CD8-positive, alpha-beta memory T cell (primary cell): ENCODE data around the gene TESMIN. TPM values are rescaled to one million over a fixed set of nuclear protein-coding genes. Genes with fewer than 3 reads are reported as not detected.

Experiments used
- CTCF ChIA-PET: fragments of 350-600 bp; sonication (Branson Sonifier 250); formaldehyde crosslinking; loops from one replicate; lab custom pipeline; 2021; ENCODE audit warnings: antibody characterized with exemption; lab: Charles Lee
- POLR2A ChIA-PET: fragments of 350-600 bp; sonication (Branson Sonifier 250); formaldehyde crosslinking; loops from one replicate; lab custom pipeline; 2021; ENCODE audit warnings: antibody characterized with exemption; lab: Charles Lee
- DNase-seq, 5 donors: peaks; one replicate each; pipeline versions ENCODE4 v3.0.0 to v3.0.0-alpha.2; 2020 to 2022; ENCODE audit warnings: mixed read lengths in 1 of 5
- H3K27ac ChIP-seq: one replicate; pipeline ENCODE4 v1.7.0; 2013; ENCODE audit warnings: low read depth, mild to moderate bottlenecking, low read length, moderate library complexity
- H3K27me3 ChIP-seq: 2 replicates; pipeline ENCODE4 v1.7.0; 2013; ENCODE audit warnings: low read length, mild to moderate bottlenecking; ENCODE audit not compliant: insufficient read depth, poor library complexity, severe bottlenecking
- H3K36me3 ChIP-seq: 2 replicates; pipeline ENCODE4 v1.7.0; 2013; ENCODE audit warnings: mild to moderate bottlenecking, low read length, moderate library complexity; ENCODE audit not compliant: insufficient read depth
- H3K4me1 ChIP-seq: 2 replicates; pipeline ENCODE4 v1.7.0; 2013; ENCODE audit warnings: mild to moderate bottlenecking, low read length, moderate library complexity; ENCODE audit not compliant: insufficient read depth
- H3K4me3 ChIP-seq: 2 replicates; pipeline ENCODE4 v1.7.0; 2013; ENCODE audit warnings: mild to moderate bottlenecking, low read length
- H3K9me3 ChIP-seq: 2 replicates; pipeline ENCODE4 v1.7.0; 2013; ENCODE audit warnings: mild to moderate bottlenecking, low read length
- H3K27ac Mint-ChIP-seq, 8 donors: one replicate each; pipeline ENCODE4 v1.8.0; 2020 to 2021; ENCODE audit warnings: mixed read lengths in 8 of 8, mild to moderate bottlenecking in 6 of 8, inconsistent platforms in 3 of 8, moderate library complexity in 3 of 8
- H3K27me3 Mint-ChIP-seq, 2 donors: one replicate each; pipeline ENCODE4 v1.8.0; 2020 to 2021; ENCODE audit warnings: mixed read lengths in 2 of 2, mild to moderate bottlenecking in 1 of 2, moderate library complexity in 1 of 2
- H3K36me3 Mint-ChIP-seq, 3 donors: one replicate each; pipeline ENCODE4 v1.8.0; 2020 to 2021; ENCODE audit warnings: mixed read lengths in 3 of 3, inconsistent platforms in 1 of 3, mild to moderate bottlenecking in 1 of 3
- H3K4me1 Mint-ChIP-seq, 3 donors: one replicate each; pipeline ENCODE4 v1.8.0; 2020 to 2021; ENCODE audit warnings: mixed read lengths in 3 of 3, inconsistent platforms in 1 of 3, mild to moderate bottlenecking in 1 of 3
- H3K4me3 Mint-ChIP-seq, 7 donors: one replicate each; pipeline ENCODE4 v1.8.0; 2020 to 2021; ENCODE audit warnings: mixed read lengths in 7 of 7, mild to moderate bottlenecking in 6 of 7, moderate library complexity in 4 of 7, inconsistent platforms in 2 of 7
- H3K9me3 Mint-ChIP-seq, 5 donors: one replicate each; pipeline ENCODE4 v1.8.0; 2020 to 2022; ENCODE audit warnings: mixed read lengths in 5 of 5, mild to moderate bottlenecking in 3 of 5, moderate library complexity in 2 of 5, inconsistent platforms in 1 of 5
- polyA plus RNA-seq: library from polyadenylated mRNA; unstranded; fragments of 300-500 nt; fragmentation: Illumina TruSeq; gene quantifications from one replicate; pipeline ENCODE4 v1.2.3, GENCODE V29; 2021
- total RNA-seq, 2 experiments: library from RNA; stranded (reverse); gene quantifications; one replicate each; pipeline ENCODE4 v1.2.3, GENCODE V29; 2021

Gene TESMIN
- total and polyA plus RNA-seq, 3 experiments from 2014 or later, result 1.3 to 3.2 (median 1.3) TPM

GRCh38 chr11:68767672-68768071, 16.4 kb upstream of the TESMIN start:
- no peak overlapping the region for H3K4me3 ChIP-seq

DNA sequence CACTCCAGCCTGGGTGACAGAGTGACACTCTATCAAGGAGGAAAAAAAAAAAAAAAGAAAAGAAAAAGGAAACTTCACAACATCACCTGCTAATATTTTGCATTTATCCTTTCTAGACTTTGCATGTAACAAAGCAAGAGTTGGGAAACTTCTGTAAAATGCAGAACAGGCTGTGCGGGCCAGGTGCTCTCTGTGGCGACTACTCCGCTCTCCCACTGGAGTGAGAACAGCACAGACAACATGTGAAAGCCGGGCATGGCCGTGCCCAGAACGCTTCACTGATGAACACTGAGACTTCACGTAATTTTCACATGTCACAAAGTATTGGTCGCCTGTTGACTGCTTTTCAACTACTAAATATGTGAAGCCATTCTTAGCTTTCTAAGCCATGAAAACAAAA, 15.5 kb upstream of the TESMIN start:
- Mint-ChIP-seq H3K27ac (no peak overlapping the region), H3K9me3 (no peaks in the 10 kb centered on the region), H3K4me3 (no peak overlapping the region), H3K36me3 (peaks cover 7 to 81% (median 23%) of the 10 kb centered on the region in 3 donors), H3K4me1 (no peaks in the 10 kb centered on the region), H3K27me3 (no peaks in the 10 kb centered on the region)
- Histone ChIP-seq H3K36me3 (peaks cover 22% of the 10 kb centered on the region), H3K4me3 (no peak overlapping the region), H3K27me3 (no peaks in the 10 kb centered on the region), H3K4me1 (no peaks in the 10 kb centered on the region), H3K9me3 (no peaks in the 10 kb centered on the region), H3K27ac (no peak overlapping the region)
- POLR2A ChIA-PET, result no interaction called here
- no peak for DNase-seq
- CTCF ChIA-PET, result interaction anchor here (1.2 kb wide), 1 partner anchor 32 kb away, joined by 3 read pairs; no protein-coding TSS in a partner anchor

More at GRCh38 chr11:68767672-68768071, 16.4 kb upstream of the TESMIN start:
- CTCF ChIA-PET, result interaction anchor here (1.2 kb wide), 1 partner anchor 31 kb away, joined by 3 read pairs; no protein-coding TSS in a partner anchor
- Histone ChIP-seq H3K27ac (no peak overlapping the region), H3K4me1 (no peaks in the 10 kb centered on the region), H3K9me3 (no peaks in the 10 kb centered on the region), H3K27me3 (no peaks in the 10 kb centered on the region), H3K36me3 (peaks cover 25% of the 10 kb centered on the region)
- Mint-ChIP-seq H3K4me1 (no peaks in the 10 kb centered on the region), H3K36me3 (peaks cover 5 to 80% (median 25%) of the 10 kb centered on the region in 3 donors), H3K4me3 (no peak overlapping the region), H3K27ac (peak overlapping the region in 1 of 8 donors; percentile 56), H3K27me3 (no peaks in the 10 kb centered on the region), H3K9me3 (no peaks in the 10 kb centered on the region)
- POLR2A ChIA-PET, result no interaction called here
- no peak for DNase-seq

DNA sequence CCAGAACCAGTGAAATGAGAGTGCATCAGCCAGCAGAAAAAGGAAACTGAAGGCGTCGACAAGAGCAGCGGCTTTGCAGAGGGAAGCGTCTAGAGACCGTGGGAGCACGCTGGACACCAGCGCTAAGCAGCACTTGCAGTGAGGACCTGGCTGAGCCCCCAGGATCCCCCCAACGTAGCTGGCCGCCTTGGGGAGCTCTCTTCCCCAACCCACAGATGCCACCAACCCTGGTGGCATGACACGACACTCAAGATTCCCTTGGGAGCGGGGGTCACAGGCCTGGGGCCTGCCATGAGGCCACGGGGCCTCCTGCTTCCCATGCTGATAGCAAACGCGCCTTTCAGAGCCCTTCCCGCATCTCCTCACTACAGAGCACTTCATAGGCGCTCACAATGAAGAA, 13.4 kb upstream of the TESMIN start:
- no peak overlapping the region for H3K27ac ChIP-seq
- H3K4me3 ChIP-seq, result no peak overlapping the region
- H3K4me1 ChIP-seq, result no peaks in the 10 kb centered on the region
- H3K4me1 Mint-ChIP-seq, result no peaks in the 10 kb centered on the region
- H3K4me3 Mint-ChIP-seq, result no peak overlapping the region
- no peaks in the 10 kb centered on the region for H3K27me3 ChIP-seq
- peaks cover 12% of the 10 kb centered on the region for H3K36me3 ChIP-seq
- CTCF ChIA-PET, result no interaction called here
- H3K9me3 Mint-ChIP-seq, result no peaks in the 10 kb centered on the region
- peak in 1 of 5 donors; percentile 22 for DNase-seq
- H3K27ac Mint-ChIP-seq, result no peak overlapping the region
- H3K36me3 Mint-ChIP-seq, result peaks cover 3 to 79% (median 18%) of the 10 kb centered on the region in 3 donors
- no peaks in the 10 kb centered on the region for H3K27me3 Mint-ChIP-seq
- POLR2A ChIA-PET, result no interaction called here
- no peaks in the 10 kb centered on the region for H3K9me3 ChIP-seq

- POLR2A ChIA-PET, result no interaction called here
- no peaks in the 10 kb centered on the region for H3K9me3 Mint-ChIP-seq
- Histone ChIP-seq H3K9me3 (no peaks in the 10 kb centered on the region), H3K4me3 (no peak overlapping the region), H3K27ac (no peak overlapping the region), H3K4me1 (no peaks in the 10 kb centered on the region), H3K36me3 (peaks cover 16% of the 10 kb centered on the region), H3K27me3 (no peaks in the 10 kb centered on the region)
- H3K4me1 Mint-ChIP-seq, result no peaks in the 10 kb centered on the region
- no peaks in the 10 kb centered on the region for H3K27me3 Mint-ChIP-seq
- H3K27ac Mint-ChIP-seq, result peak overlapping the region in 2 of 8 donors; percentile 7 to 56
- H3K4me3 Mint-ChIP-seq, result no peak overlapping the region
- DNase-seq, result no peak
- CTCF ChIA-PET, result no interaction called here
- H3K36me3 Mint-ChIP-seq, result peaks cover 3 to 81% (median 20%) of the 10 kb centered on the region in 3 donors
These were observed 12.8 kb upstream of the TESMIN start for GRCh38 chr11:68763926-68764657.

GRCh38 chr11:68763181-68763721, 11.9 kb upstream of the TESMIN start:
- POLR2A ChIA-PET, result no interaction called here
- Histone ChIP-seq H3K27ac (no peak overlapping the region), H3K36me3 (peaks cover 17% of the 10 kb centered on the region), H3K27me3 (no peaks in the 10 kb centered on the region), H3K9me3 (no peaks in the 10 kb centered on the region), H3K4me1 (no peaks in the 10 kb centered on the region), H3K4me3 (no peak overlapping the region)
- Mint-ChIP-seq H3K4me3 (no peak overlapping the region), H3K27ac (peak overlapping the region in 2 of 8 donors; percentile 69 to 72), H3K4me1 (no peaks in the 10 kb centered on the region), H3K27me3 (no peaks in the 10 kb centered on the region), H3K36me3 (peaks cover 3 to 75% (median 16%) of the 10 kb centered on the region in 3 donors), H3K9me3 (no peaks in the 10 kb centered on the region)
- CTCF ChIA-PET, result no interaction called here
- peak in 1 of 5 donors; percentile 4 for DNase-seq

- Mint-ChIP-seq H3K27ac (peak overlapping the region in 2 of 8 donors; percentile 63 to 77), H3K27me3 (no peaks in the 10 kb centered on the region)
These were observed 11.2 kb upstream of the TESMIN start for GRCh38 chr11:68762481-68762880.

DNA sequence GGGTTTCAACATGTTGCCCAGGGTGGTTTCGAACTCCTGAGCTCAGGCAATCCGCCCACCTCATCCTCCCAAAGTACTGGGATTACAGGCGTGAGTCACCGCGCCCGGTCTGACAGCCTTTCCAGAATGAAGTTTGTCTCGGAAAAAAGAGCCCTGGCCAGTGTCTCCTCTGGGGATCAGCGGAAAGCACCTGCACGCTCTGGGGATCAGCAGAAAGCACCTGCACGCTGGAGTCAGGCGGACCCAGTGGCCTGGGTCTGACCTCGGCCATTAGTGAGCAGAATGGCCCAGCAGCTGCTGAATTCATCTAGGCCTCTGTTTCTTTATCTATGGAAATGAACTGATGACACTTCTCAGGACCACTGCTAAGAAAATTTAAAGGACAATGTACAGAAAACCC, 10.5 kb upstream of the TESMIN start:
- ChIA-PET CTCF (no interaction called here), POLR2A (no interaction called here)
- Mint-ChIP-seq H3K36me3 (peaks cover 3 to 78% (median 21%) of the 10 kb centered on the region in 3 donors), H3K9me3 (no peaks in the 10 kb centered on the region), H3K27me3 (no peaks in the 10 kb centered on the region), H3K4me3 (no peak overlapping the region), H3K4me1 (no peaks in the 10 kb centered on the region), H3K27ac (peak overlapping the region in 1 of 8 donors; percentile 3)
- Histone ChIP-seq H3K27ac (no peak overlapping the region), H3K27me3 (no peaks in the 10 kb centered on the region), H3K9me3 (no peaks in the 10 kb centered on the region), H3K4me3 (no peak overlapping the region), H3K36me3 (peaks cover 31% of the 10 kb centered on the region), H3K4me1 (no peaks in the 10 kb centered on the region)
- DNase-seq, result no peak

More at GRCh38 chr11:68762481-68762880, 11.2 kb upstream of the TESMIN start:
- Mint-ChIP-seq H3K36me3 (peaks cover 3 to 78% (median 18%) of the 10 kb centered on the region in 3 donors), H3K9me3 (no peaks in the 10 kb centered on the region), H3K4me1 (no peaks in the 10 kb centered on the region), H3K4me3 (no peak overlapping the region)
- H3K27ac ChIP-seq, result no peak overlapping the region
- ChIA-PET POLR2A (no interaction called here), CTCF (no interaction called here)
- H3K36me3 ChIP-seq, result peaks cover 24% of the 10 kb centered on the region
- H3K9me3 ChIP-seq, result no peaks in the 10 kb centered on the region
- no peaks in the 10 kb centered on the region for H3K4me1 ChIP-seq
- no peaks in the 10 kb centered on the region for H3K27me3 ChIP-seq
- no peak overlapping the region for H3K4me3 ChIP-seq
- no peak for DNase-seq

GRCh38 chr11:68759991-68760390, 8.7 kb upstream of the TESMIN start:
- POLR2A ChIA-PET, result no interaction called here
- H3K27me3 Mint-ChIP-seq, result no peaks in the 10 kb centered on the region
- H3K9me3 Mint-ChIP-seq, result no peaks in the 10 kb centered on the region
- no peak for DNase-seq
- H3K27ac ChIP-seq, result no peak overlapping the region
- H3K4me1 ChIP-seq, result no peaks in the 10 kb centered on the region
- H3K9me3 ChIP-seq, result no peaks in the 10 kb centered on the region
- no peaks in the 10 kb centered on the region for H3K4me1 Mint-ChIP-seq
- H3K27me3 ChIP-seq, result no peaks in the 10 kb centered on the region
- no peak overlapping the region for H3K27ac Mint-ChIP-seq
- H3K36me3 Mint-ChIP-seq, result peaks cover 3 to 78% (median 16%) of the 10 kb centered on the region in 3 donors
- no peak overlapping the region for H3K4me3 ChIP-seq
- CTCF ChIA-PET, result no interaction called here
- H3K4me3 Mint-ChIP-seq, result no peak overlapping the region
- H3K36me3 ChIP-seq, result peaks cover 32% of the 10 kb centered on the region
